ENCODE measurements around the gene DLK1.

Gene DLK1

GRCh38 chr14:100765991-100766390, 39.3 kb downstream of the DLK1 start:
- no peak for DNase-seq

DNA sequence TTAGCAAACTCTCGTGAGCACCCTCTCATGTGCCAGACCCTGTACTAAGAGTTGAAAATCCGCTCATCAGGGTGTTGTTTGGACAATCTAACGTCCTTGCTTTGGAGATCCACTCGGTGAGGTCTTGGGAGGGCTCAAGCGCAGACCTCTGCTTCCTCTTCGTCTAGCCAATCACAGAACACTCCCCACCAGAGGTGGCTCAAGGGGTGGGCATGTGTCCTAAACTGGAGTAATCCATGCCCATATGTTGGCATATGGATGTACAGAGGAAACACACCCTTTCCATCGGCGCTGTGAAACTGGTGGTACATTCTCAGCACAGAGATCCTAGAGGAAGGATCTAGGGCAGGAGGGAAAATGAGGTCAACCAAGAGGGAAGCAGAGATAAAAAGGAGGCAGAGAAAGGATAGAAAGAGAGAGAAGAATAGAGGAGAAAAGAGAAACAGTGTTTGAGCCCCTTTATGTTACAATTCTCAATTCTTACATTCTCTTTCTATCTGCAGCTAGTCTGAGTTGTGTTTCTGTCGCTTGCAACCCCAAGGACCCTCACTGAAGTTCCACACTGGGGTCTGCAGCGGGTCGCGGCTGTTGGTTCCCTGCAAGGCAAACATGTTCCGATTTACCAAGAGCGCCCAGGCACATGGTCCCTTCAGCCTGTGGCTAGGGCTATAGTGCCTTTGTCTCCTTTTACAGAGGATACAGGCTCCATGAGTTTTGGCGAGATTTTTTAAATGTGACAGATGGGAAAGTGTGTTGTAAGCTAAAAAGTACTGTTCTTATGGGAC, 40.5 kb downstream of the DLK1 start:
- DNase-seq: no peak

DNA sequence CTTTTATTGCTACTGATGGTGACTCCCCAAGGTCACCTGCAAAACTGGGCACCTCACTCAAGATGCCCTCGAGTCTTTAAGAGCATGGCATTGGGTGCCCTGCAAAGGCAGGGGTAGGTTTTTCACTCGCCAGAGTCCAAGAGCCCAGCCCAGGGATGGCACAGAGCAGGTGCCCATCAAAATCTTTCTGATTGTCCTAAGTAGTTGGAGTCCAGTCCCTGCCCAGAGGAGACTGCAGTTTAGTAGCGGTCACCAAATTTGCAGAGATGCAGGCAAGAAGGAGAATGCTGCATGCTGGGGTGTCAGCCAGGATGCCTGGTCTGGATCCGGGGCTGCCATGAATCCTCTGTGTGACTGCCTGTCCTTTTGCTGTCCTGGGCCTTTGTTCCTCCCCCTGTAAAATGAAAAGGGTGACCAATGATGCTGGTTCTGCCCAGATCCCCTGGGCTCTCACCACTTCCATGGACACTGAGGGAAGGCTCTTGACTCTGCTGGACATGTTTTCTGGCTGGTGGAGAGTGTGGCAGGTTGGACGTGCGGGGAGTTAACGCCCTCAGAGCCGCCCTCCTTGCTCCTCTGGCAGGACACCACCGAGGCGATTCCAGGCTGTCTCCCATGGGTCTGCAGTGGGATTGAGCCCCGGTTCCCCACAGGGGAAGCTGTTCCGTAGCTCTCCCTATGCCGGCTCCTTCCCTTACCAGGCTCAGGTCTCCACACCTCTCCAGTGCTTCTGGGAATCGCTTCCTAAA, 41.3 kb downstream of the DLK1 start:
- no peak for DNase-seq

GRCh38 chr14:100769035-100769939, 42.6 kb downstream of the DLK1 start:
- peak; percentile 57 for DNase-seq

DNA sequence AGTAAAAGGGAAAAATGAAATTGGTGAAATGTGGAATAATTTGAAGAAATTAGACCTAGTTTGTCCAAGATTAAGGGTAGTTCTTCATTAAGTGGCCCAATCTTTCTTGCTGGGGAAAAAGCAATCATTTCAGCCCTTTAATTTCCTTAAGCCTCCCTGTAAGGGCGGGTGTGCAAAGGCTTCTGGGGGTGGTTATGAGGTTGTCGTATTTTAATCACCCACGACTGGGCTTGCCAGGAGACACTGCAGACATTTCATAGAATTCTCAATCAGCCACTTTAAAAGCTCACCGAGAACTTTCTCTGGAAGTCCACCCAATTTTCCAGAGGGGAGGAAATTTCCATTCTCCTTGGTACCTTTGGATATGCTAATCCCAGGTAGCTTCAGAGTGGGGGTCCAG, 43.4 kb downstream of the DLK1 start:
- no peak for DNase-seq

- no peak for DNase-seq
Observed at GRCh38 chr14:100770605-100771120, 44.0 kb downstream of the DLK1 start.

DNA sequence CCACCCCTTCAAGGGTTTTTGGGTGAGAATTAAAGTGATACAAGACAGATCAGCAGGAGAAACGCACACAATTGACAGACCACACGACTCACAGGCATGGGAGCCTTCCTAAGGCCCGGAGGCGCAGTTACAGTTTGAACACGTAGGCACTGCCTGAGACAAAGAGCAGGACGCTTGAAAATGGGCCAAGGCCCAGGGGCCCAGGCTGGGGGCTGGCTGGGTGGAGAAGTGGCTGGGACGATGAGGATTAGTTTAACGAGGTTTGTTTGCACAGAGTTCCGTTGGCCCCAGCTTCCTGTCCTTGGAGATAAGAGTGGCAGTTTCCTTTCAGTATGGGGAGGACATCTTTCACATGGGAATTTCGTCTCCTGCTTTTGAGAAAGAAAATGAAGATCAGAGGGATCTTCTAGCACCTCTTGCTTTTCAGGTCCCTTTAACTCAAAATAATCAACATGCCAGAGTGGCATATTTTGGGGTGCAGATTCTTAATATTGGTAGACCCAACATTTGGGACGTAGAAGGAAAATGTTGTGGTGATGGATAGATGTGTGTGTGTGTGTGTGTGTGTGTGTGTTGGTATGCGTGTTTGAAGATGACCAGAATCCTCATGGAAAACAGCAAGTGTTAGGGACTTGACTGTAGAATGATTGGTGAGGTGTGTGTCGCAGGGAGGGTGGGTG, 44.6 kb downstream of the DLK1 start:
- DNase-seq: no peak

GRCh38 chr14:100772607-100773165, 46.0 kb downstream of the DLK1 start:
- no peak for DNase-seq

DNA sequence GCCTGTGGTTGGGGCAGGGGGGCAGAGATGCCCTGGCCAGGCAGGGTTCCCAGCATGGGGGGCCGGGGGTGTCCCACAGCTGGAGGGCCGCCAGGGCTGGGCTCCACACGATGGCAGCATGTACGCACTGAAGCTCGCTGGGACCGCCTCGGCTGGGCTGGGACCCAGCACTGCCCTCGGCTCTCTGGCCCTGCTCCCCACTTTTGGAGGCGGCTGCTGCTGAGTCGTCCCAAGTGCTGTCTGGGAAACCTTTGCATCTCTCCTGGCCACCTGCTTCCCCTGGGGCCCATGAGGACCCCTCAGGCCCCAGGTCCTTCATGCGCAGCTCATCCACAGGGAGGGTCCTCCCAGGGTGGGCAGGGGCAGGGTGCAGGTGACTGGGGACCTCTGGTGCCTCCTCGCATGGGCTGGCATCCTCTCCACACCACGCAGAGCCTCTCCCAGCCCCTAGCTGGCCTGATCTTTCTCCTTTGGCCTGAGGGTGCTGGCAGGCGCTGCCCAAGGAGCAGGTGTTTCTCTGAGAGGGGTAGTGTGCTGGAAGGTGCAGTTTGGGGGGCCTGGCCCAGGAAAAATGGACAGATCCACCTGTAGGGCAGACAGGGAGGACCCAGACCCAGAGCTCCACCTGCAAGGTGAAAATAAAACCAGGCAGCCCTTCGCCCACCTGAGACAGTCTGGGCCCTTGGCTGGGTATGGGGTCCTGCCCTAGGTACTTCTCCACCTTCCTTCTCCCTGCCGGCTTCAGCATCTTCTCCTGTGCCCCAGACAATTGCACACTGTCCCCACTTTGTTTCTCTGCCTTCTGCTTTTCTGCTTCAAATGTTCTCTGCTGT, 46.9 kb downstream of the DLK1 start:
- DNase-seq: no peak

DNA sequence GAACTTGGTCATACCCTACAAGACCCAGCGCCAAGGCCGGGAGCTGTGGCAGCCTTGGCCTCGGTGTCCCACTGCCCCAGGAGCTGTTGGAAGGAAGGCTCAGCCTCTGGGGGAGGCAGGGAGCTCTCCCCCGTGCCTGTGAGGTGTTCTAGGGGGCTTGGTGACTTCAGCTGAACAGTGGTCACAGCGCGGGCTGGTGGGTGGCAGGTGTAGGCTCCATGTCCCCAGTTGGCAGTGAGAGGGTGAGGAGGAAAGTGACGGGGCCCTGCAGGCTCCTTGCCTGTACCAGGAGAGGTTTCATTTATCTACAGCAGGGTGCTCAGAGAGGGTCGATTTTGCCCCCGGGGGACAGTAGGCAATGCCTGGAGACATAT, 47.5 kb downstream of the DLK1 start:
- DNase-seq: no peak

DNA sequence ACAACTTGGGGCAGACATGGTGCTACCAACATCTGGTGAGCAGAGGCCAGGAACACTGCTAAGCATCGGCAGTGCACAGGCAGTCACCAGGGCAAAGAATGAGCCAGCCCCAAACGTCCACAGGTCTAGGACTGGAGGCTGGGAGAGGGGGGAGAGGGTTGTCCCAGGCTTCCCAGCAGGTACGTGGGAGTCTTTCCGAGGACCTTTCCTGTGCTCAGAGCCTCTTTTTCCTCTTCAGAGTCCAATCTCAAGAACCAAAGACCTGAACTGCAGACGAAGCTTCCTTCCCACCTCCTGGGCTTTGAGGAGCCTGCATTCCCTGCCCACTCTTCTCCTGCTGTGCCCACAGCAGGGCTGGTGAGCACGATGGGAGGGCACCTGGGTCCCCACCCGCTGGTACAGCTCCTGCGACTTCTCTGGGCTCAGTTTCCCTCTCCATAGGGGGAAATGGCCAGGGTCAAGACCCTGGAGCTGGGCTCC, 48.7 kb downstream of the DLK1 start:
- no peak for DNase-seq

DNA sequence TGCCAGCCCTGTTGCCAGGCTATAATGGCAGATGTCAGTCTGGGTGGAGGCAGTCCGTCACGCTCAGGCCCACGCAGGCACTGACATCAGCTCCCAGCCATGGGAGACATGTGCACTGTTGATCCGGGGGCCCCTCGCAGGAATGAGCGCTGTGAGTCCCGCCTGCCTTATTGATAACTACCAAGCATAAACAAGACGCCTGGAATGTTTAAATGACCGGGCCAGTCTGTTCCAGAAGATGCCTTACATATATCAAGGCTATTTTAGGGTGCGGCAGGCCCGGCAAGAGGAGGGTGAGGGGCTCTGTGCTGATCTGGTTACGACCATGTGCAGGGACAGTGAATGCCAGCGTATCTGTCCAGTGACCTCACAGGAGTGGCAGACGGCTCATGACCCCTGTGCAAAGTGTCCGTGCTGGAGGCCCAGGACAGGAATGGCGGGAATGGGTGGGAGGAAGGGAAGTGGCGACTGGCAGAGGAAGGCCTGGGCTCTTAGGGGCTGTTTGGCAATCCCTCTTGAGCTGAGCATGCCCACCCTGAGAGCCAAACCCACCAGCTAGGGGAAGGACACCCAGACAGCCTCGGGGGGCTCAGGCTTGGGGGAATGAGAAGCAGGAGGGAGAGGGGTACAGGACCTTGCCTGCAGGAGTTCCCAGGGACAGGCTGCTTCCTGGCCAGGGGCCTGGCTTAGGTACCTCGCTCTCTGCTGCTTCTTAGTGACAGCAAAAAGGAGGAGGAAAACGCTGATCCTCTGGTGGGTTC, 49.3 kb downstream of the DLK1 start:
- peak; percentile 70 for DNase-seq

GRCh38 chr14:100776681-100777365, 50.1 kb downstream of the DLK1 start:
- DNase-seq: no peak

DNA sequence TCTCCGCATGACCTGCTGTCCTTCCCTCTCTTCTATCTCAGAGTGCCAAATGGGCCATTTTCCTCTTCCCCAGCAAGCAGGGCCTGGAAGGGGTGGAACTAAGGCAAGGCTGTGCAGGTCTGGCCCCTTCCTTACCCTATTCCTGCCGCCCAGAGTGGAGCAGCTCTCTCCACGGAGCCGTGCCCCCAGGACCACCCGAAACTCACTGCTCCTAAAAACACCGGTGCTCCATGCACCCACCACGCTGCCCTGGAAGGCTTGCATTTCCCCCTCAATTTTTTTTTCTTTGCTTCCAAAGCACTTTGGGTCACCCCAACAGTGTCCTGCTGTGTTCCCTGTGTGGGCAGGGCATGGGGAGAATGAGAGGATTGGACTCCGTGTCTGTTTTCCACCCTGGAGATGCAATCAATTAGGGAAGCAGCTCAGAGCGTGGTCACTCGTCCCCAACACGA, 50.7 kb downstream of the DLK1 start:
- DNase-seq: no peak

DNA sequence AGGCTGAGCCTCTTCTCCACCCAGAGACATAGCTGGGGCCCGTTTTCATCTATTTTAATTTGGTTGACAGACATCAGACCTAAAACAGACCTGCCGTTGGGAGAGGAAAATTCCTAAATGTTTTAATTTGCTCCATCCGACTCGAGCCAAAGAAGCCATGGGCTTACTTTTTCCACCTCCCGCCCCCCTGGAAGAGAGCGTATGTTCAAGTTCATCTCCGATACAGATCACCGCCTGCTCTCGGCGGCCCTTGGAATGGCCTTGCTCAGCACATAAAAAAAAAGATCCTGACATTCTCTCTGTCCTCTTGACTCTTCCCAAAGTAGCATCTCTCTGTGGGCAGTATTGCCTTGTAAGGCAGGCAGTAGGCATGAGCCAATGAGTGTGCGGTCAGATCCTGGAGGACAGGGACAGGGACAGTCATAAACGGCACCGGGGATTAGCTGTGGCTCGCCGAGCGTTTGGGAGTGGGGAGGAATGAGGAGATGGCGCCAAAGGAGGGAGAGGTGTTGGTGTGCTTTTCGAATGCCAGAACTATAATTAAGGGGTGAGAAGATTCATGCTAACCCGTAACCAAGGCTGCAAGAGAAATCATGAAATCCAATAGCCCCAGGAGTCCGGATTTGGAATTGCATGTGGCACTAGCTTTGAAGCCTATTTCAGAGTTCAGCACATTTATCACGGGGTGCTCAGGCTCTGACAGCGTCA, 51.3 kb downstream of the DLK1 start:
- no peak for DNase-seq

DNA sequence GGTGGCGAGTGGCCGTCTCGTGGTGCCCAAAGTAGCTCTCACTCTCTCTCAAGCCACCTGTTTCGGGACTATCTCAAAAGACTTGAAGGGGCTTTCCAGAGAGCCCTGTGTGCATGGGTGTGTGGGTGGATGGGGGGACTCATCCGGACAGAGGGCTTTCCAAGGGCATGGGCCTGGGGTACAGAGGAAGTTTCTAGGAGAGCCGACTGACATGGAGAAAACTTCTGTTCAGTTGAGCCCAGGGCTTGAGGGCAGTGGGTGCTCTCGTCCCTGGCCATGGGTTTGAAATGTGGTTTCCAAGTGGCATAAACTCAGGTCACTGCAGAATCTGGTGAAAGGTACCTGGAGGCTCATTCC, 51.8 kb downstream of the DLK1 start:
- DNase-seq: no peak

- DNase-seq: no peak
Observed at GRCh38 chr14:100778951-100779690, 52.4 kb downstream of the DLK1 start.

DNA sequence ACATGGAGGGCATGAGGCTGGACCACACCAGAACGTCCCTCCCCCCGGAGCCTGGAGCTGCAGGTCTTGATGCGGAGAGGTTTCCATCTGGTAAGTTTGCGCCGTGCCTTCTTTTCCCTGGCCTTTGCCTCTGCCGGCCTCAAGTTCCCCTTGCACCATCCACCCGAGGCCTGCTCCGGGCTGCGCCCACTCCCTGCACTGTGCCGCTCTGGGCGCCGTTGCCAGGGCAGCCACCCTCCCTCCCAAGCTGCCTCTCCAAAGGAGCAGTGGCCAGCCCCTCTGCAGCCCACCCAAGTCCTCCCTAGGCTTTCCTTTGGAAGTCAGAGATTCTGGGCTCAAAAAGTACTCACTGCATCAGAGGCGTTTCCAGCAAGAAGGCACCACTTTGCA, 53.0 kb downstream of the DLK1 start:
- no peak for DNase-seq
